KOPT-K1 (cell line): ENCODE data around the gene MAST4.

ENCODE experiments used
- H3K27ac ChIP-seq: fragments of 200-600 bp; sonication (generic); 2 replicates; pipeline ENCODE4 v1.5.1; 2016; ENCODE audit warnings: antibody characterized with exemption, mild to moderate bottlenecking, low read depth, low read length; ENCODE audit not compliant: poor library complexity, severe bottlenecking
- H3K36me3 ChIP-seq: fragments of 200-600 bp; sonication (generic); 2 replicates; pipeline ENCODE4 v1.5.1; 2017; ENCODE audit warnings: antibody characterized with exemption, mild to moderate bottlenecking, low read length, moderate library complexity; ENCODE audit not compliant: insufficient read depth
- H3K9me3 ChIP-seq: fragments of 200-600 bp; sonication (generic); 2 replicates; pipeline ENCODE4 v1.5.1; 2017; ENCODE audit warnings: antibody characterized with exemption, low read length, mild to moderate bottlenecking; ENCODE audit not compliant: insufficient read depth, poor library complexity, severe bottlenecking

The MAST4 gene

GRCh38 chr5:66647146-66647856 is 51.1 kb downstream of the MAST4 start:
- no peaks in the 10 kb centered on the region for H3K36me3 ChIP-seq
- H3K9me3 ChIP-seq = peaks cover 15% of the 10 kb centered on the region

GRCh38 chr5:66652818-66653217 is 56.6 kb downstream of the MAST4 start:
- Histone ChIP-seq H3K36me3 (no peaks in the 10 kb centered on the region), H3K9me3 (peaks cover 15% of the 10 kb centered on the region), H3K27ac (no peak overlapping the region)

More at GRCh38 chr5:66647146-66647856, 51.1 kb downstream of the MAST4 start:
- H3K27ac ChIP-seq = no peak overlapping the region

- Histone ChIP-seq H3K36me3 (no peaks in the 10 kb centered on the region), H3K9me3 (peaks cover 15% of the 10 kb centered on the region), H3K27ac (no peak overlapping the region)
Observed at GRCh38 chr5:66653325-66653724, 57.1 kb downstream of the MAST4 start.

GRCh38 chr5:66655395-66656324 is 59.5 kb downstream of the MAST4 start:
- Histone ChIP-seq H3K9me3 (peaks cover 12% of the 10 kb centered on the region), H3K36me3 (no peaks in the 10 kb centered on the region), H3K27ac (no peak overlapping the region)

- H3K9me3 ChIP-seq = no peaks in the 10 kb centered on the region
- no peak overlapping the region for H3K27ac ChIP-seq
- H3K36me3 ChIP-seq = no peaks in the 10 kb centered on the region
Observed at GRCh38 chr5:66658516-66658915, 62.3 kb downstream of the MAST4 start.

- Histone ChIP-seq H3K27ac (no peak overlapping the region), H3K9me3 (no peaks in the 10 kb centered on the region), H3K36me3 (no peaks in the 10 kb centered on the region)
Observed at GRCh38 chr5:66659780-66660179, 63.6 kb downstream of the MAST4 start.

GRCh38 chr5:66660396-66660795 is 64.2 kb downstream of the MAST4 start:
- no peaks in the 10 kb centered on the region for H3K9me3 ChIP-seq
- no peak overlapping the region for H3K27ac ChIP-seq
- no peaks in the 10 kb centered on the region for H3K36me3 ChIP-seq

- H3K36me3 ChIP-seq = no peaks in the 10 kb centered on the region
- H3K27ac ChIP-seq = no peak overlapping the region
- H3K9me3 ChIP-seq = no peaks in the 10 kb centered on the region
Observed at GRCh38 chr5:66661149-66661548, 65.0 kb downstream of the MAST4 start.

- no peaks in the 10 kb centered on the region for H3K9me3 ChIP-seq
- no peak overlapping the region for H3K27ac ChIP-seq
- no peaks in the 10 kb centered on the region for H3K36me3 ChIP-seq
Observed at GRCh38 chr5:66666778-66667177, 70.6 kb downstream of the MAST4 start.

GRCh38 chr5:66669086-66669861 is 73.1 kb downstream of the MAST4 start:
- no peak overlapping the region for H3K27ac ChIP-seq
- no peaks in the 10 kb centered on the region for H3K36me3 ChIP-seq
- no peaks in the 10 kb centered on the region for H3K9me3 ChIP-seq

GRCh38 chr5:66669862-66670195 is 73.6 kb downstream of the MAST4 start:
- no peaks in the 10 kb centered on the region for H3K9me3 ChIP-seq
- no peak overlapping the region for H3K27ac ChIP-seq
- H3K36me3 ChIP-seq = no peaks in the 10 kb centered on the region

GRCh38 chr5:66671305-66671704 is 75.1 kb downstream of the MAST4 start:
- Histone ChIP-seq H3K27ac (no peak overlapping the region), H3K9me3 (no peaks in the 10 kb centered on the region), H3K36me3 (no peaks in the 10 kb centered on the region)

- Histone ChIP-seq H3K36me3 (no peaks in the 10 kb centered on the region), H3K27ac (no peak overlapping the region)
Observed at GRCh38 chr5:66674802-66675201, 78.6 kb downstream of the MAST4 start.

GRCh38 chr5:66675406-66675805 is 79.2 kb downstream of the MAST4 start:
- Histone ChIP-seq H3K9me3 (no peaks in the 10 kb centered on the region), H3K36me3 (no peaks in the 10 kb centered on the region), H3K27ac (no peak overlapping the region)

More at GRCh38 chr5:66674802-66675201, 78.6 kb downstream of the MAST4 start:
- no peaks in the 10 kb centered on the region for H3K9me3 ChIP-seq

GRCh38 chr5:66680221-66680620 is 84.0 kb downstream of the MAST4 start:
- H3K27ac ChIP-seq = no peak overlapping the region
- H3K9me3 ChIP-seq = no peaks in the 10 kb centered on the region
- H3K36me3 ChIP-seq = no peaks in the 10 kb centered on the region
